ENCODE results near the gene ANGPT4. TPM values are rescaled to one million over a fixed set of nuclear protein-coding genes. Genes with fewer than 3 reads are reported as not detected.

ANGPT4 gene
- total and polyA plus RNA-seq, 4 donors = 0.02 to 0.67 (median 0.65) TPM; not detected in 1

GRCh38 chr20:871948-872347 is 44.2 kb downstream of the ANGPT4 start:
- no peak for DNase-seq
- WGBS, 2 donors = 64 to 76% methylated on average over 2 of the region's 2 CpGs
- no peak overlapping the region for H3K4me3 ChIP-seq
- H3K9ac ChIP-seq (ENCODE audit: insufficient read depth in 1 of 2, low read length in 2 of 2) = no peak overlapping the region
- no peak overlapping the region for H3K27ac ChIP-seq (ENCODE audit: low read depth in 1 of 2, low read length in 1 of 2)
- H3K36me3 ChIP-seq (ENCODE audit: control insufficient read depth in 4 of 4, insufficient read depth in 4 of 4, low read length in 4 of 4) = no peaks in the 10 kb centered on the region
- no peaks in the 10 kb centered on the region for H3K27me3 ChIP-seq (ENCODE audit: control insufficient read depth in 3 of 3, insufficient read depth in 3 of 3, low read length in 2 of 3)
- no peak for TF ChIP-seq CTCF (IDR thresholded peaks at IDR 0.05; ENCODE audit: control extremely low read depth, extremely low read depth)
- no peak for ATAC-seq (ENCODE audit: insufficient read depth, low FRiP score)
- H3K4me1 ChIP-seq (ENCODE audit: control insufficient read depth in 5 of 5, insufficient read depth in 5 of 5, low read length in 5 of 5) = no peaks in the 10 kb centered on the region
- H3K9me3 ChIP-seq (ENCODE audit: control insufficient read depth in 4 of 4, insufficient read depth in 3 of 4, low read length in 3 of 4) = no peaks in the 10 kb centered on the region

- H3K9ac ChIP-seq (ENCODE audit: insufficient read depth in 1 of 2, low read length in 2 of 2) = no peak overlapping the region
- H3K4me3 ChIP-seq = no peak overlapping the region
- no peaks in the 10 kb centered on the region for H3K36me3 ChIP-seq (ENCODE audit: control insufficient read depth in 4 of 4, insufficient read depth in 4 of 4, low read length in 4 of 4)
- DNase-seq (no peak), ATAC-seq (ENCODE audit: insufficient read depth, low FRiP score) (no peak)
- no peak overlapping the region for H3K27ac ChIP-seq (ENCODE audit: low read depth in 1 of 2, low read length in 1 of 2)
- H3K27me3 ChIP-seq (ENCODE audit: control insufficient read depth in 3 of 3, insufficient read depth in 3 of 3, low read length in 2 of 3) = peaks cover 0 to 3% (median 0%) of the 10 kb centered on the region in 3 donors
- H3K4me1 ChIP-seq (ENCODE audit: control insufficient read depth in 5 of 5, insufficient read depth in 5 of 5, low read length in 5 of 5) = no peaks in the 10 kb centered on the region
- H3K9me3 ChIP-seq (ENCODE audit: control insufficient read depth in 4 of 4, insufficient read depth in 3 of 4, low read length in 3 of 4) = no peaks in the 10 kb centered on the region
- no peak for TF ChIP-seq CTCF (IDR thresholded peaks at IDR 0.05; ENCODE audit: control extremely low read depth, extremely low read depth)
Measured at GRCh38 chr20:871436-871835, 44.7 kb downstream of the ANGPT4 start.

DNA sequence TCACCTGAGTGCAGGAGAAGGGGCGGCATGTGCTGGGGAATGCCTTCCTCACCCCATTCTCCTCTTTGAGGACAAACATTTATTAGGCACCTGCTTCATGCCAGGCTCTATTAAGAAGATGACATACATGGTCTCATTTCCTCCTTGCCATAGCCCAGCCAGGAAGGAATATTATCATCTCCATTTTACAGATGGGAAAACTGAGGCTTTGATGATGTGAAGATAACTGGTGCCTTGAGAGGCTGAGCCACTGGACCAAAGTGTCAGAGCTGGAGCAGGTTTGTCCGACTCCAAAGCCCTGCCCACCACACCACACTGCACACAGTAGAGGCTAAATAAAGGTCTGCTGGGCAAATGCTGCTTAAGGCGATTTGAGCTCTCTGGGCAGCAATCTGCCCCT is 45.4 kb downstream of the ANGPT4 start:
- TF ChIP-seq CTCF (IDR thresholded peaks at IDR 0.05; ENCODE audit: control extremely low read depth, extremely low read depth) = no peak
- Histone ChIP-seq H3K27me3 (ENCODE audit: control insufficient read depth in 3 of 3, insufficient read depth in 3 of 3, low read length in 2 of 3) (peaks cover 0 to 3% (median 0%) of the 10 kb centered on the region in 3 donors), H3K36me3 (ENCODE audit: control insufficient read depth in 4 of 4, insufficient read depth in 4 of 4, low read length in 4 of 4) (no peaks in the 10 kb centered on the region), H3K9ac (ENCODE audit: insufficient read depth in 1 of 2, low read length in 2 of 2) (no peak overlapping the region), H3K4me3 (no peak overlapping the region), H3K4me1 (ENCODE audit: control insufficient read depth in 5 of 5, insufficient read depth in 5 of 5, low read length in 5 of 5) (no peaks in the 10 kb centered on the region), H3K27ac (ENCODE audit: low read depth in 1 of 2, low read length in 1 of 2) (no peak overlapping the region), H3K9me3 (ENCODE audit: control insufficient read depth in 4 of 4, insufficient read depth in 3 of 4, low read length in 3 of 4) (no peaks in the 10 kb centered on the region)
- no peak for ATAC-seq (ENCODE audit: insufficient read depth, low FRiP score)
- 87 to 89% methylated on average over 3 of the region's 3 CpGs for WGBS, 2 donors
- no peak for DNase-seq

DNA sequence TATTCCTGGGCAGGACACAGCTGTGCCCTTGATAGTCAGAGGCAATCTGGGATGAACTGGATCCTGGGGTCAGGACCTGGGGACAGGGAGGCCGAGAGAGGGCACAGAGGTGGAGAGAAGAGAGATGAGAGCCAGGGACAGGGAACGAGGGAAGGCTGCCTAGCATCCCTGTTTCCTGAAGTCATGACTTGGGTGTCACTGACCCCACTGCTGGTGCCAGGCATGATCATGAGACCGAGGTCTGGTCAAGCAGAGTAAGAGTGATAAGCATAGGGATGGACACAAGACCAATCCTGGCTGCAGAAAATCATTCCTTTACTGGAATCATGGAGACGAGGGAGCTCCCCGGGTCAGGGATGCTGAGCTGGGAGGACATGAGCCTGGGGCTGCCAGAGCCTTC is 46.5 kb downstream of the ANGPT4 start:
- TF ChIP-seq CTCF (IDR thresholded peaks at IDR 0.05; ENCODE audit: control extremely low read depth, extremely low read depth) = no peak

More for the DNA sequence above, 46.5 kb downstream of the ANGPT4 start:
- no peak overlapping the region for H3K9ac ChIP-seq (ENCODE audit: insufficient read depth in 1 of 2, low read length in 2 of 2)
- no peak for DNase-seq
- no peak for ATAC-seq (ENCODE audit: insufficient read depth, low FRiP score)
- peaks cover 0 to 3% (median 0%) of the 10 kb centered on the region in 3 donors for H3K27me3 ChIP-seq (ENCODE audit: control insufficient read depth in 3 of 3, insufficient read depth in 3 of 3, low read length in 2 of 3)
- H3K36me3 ChIP-seq (ENCODE audit: control insufficient read depth in 4 of 4, insufficient read depth in 4 of 4, low read length in 4 of 4) = no peaks in the 10 kb centered on the region
- H3K9me3 ChIP-seq (ENCODE audit: control insufficient read depth in 4 of 4, insufficient read depth in 3 of 4, low read length in 3 of 4) = no peaks in the 10 kb centered on the region
- no peak overlapping the region for H3K4me3 ChIP-seq
- no peaks in the 10 kb centered on the region for H3K4me1 ChIP-seq (ENCODE audit: control insufficient read depth in 5 of 5, insufficient read depth in 5 of 5, low read length in 5 of 5)
- no peak overlapping the region for H3K27ac ChIP-seq (ENCODE audit: low read depth in 1 of 2, low read length in 1 of 2)
- 79 to 83% methylated on average over 5 of the region's 5 CpGs for WGBS, 2 donors
